GM18873 (cell line): Measurements from ENCODE around the gene ABHD13.
A peak's percentile ranks its signal among the peaks of the same experiment; 100 is the strongest.
"Not testable (repeated sequence)": the region's sequence is repeated elsewhere in the genome, so short reads cannot be mapped to it uniquely, and the experiment has no call there.

Experiments
- ATAC-seq: cut with Tn5 transposase; IDR thresholded peaks from one replicate; pipeline ENCODE4 v1.9.1; 2021; ENCODE audit warnings: mild to moderate bottlenecking, moderate library complexity, moderate number of reproducible peaks; ENCODE audit not compliant: unreplicated experiment, low FRiP score

Gene ABHD13

GRCh38 chr13:108223687-108224503 lies 5.7 kb downstream of the ABHD13 start:
- ATAC-seq = no peak

DNA sequence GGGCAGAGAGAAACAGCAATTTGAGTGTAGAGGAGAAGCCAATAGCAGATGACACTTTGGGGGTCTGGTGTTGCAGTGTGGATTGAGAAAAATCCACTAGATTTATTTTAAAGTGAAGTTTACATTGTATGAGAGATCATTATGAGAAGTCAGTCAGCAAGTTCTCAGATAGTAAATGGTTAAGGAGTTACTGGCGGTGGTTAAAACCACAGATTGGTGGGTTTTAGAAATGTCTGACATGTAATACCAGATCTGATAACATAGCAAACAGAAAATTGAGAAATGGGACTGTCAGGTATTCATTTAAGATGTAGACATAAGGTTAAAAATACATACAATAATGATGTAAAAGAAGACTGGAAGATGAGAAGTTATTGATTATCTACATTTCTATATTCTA lies 7.2 kb downstream of the ABHD13 start:
- ATAC-seq = peak; percentile 67

DNA sequence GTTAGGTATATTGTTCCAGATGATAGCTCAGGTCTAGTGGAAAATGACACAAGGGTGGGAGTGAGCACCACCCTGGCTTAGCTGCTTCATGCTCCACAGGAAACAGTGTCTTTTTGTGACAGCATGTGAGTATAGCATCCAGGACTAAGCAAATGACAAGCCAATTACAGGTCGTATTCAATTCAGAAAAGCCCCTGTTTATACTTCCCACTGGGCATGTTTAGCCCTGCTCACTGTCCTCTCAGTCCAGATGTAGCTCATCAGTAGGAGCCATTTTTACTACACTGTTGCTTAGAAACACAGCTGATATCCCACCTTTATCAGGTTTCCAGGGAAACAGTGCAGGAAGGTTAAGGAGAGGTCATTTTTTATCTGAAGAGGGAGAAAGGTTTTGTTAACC lies 8.0 kb downstream of the ABHD13 start:
- ATAC-seq = peak; percentile 14

GRCh38 chr13:108227651-108228272 lies 9.6 kb downstream of the ABHD13 start:
- ATAC-seq = no peak

- ATAC-seq = no peak
Measured at GRCh38 chr13:108230377-108230776, 12.2 kb downstream of the ABHD13 start.

DNA sequence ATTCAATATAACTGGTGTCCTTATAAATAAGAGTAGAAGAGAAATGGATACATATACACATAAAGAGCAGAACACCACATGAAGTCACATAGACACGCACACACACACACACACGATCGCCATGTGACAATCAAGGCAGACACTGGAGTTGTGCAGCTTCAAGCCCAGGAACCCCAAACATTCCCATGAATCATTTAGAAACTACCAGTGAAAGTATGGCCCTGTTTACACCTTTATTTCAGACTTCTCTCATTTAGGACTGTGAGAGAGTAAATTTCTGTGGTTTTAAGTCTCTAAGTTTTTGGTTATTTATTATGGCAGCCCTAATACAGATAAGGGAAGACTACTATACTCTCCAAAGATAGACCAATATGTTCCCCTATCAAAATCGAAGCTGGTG lies 31.0 kb downstream of the ABHD13 start:
- no peak for ATAC-seq

- ATAC-seq = no peak
Measured at GRCh38 chr13:108257248-108257647, 39.1 kb downstream of the ABHD13 start.

GRCh38 chr13:108263621-108264355 lies 45.6 kb downstream of the ABHD13 start:
- ATAC-seq = no peak

DNA sequence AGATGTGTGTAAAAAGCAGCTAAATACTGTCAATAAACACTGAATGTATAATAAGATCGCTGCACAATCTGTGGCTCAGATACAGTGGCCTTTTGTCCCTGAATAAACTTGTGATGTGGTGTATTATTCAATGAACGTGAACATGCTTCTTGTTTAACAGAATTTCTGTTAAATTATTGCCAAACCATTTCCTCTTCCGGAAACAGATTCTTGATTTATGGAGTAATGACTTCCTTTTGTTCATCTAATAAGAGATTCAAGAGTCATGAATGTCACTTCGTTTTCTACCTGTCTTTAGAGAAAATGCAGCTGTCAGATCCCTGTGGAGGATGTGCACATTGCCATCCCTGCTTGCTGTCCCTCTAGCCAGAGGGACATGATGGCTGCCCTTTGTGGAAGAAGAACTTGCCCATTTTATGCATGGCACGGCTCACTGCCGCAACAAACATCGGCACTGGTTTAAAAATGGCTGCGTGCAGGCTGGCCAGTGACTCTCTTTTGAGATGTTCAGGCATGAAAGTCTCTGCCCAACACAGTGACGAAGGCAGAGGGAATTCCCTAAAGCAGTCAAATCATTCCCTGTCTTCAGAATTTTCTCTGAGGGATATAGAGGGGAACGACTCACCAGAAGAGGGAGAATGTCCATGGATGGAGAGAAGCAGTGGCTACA lies 48.3 kb downstream of the ABHD13 start:
- no peak for ATAC-seq

DNA sequence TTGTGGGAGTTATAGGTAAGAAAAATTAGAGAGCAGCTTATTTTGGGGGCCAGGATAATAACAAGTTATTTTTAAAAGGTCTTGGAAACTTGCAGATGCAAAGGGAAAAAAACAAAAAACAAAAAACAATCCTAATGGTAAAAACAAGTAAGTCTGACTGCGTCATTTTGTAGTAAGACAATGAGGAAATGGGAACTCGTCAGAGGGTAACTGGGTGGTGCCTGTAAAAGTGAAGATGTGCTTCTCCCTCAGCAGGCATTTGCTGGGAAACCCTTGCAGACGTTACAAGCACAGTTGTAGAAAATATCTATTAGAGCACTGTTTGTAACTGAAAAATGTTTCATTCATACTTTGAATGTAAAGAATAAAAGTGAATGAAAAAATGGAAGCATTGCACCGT lies 49.2 kb downstream of the ABHD13 start:
- ATAC-seq = no peak

GRCh38 chr13:108267855-108268254 lies 49.7 kb downstream of the ABHD13 start:
- ATAC-seq = not testable (repeated sequence)

GRCh38 chr13:108268466-108269112 lies 50.4 kb downstream of the ABHD13 start:
- ATAC-seq = no peak

DNA sequence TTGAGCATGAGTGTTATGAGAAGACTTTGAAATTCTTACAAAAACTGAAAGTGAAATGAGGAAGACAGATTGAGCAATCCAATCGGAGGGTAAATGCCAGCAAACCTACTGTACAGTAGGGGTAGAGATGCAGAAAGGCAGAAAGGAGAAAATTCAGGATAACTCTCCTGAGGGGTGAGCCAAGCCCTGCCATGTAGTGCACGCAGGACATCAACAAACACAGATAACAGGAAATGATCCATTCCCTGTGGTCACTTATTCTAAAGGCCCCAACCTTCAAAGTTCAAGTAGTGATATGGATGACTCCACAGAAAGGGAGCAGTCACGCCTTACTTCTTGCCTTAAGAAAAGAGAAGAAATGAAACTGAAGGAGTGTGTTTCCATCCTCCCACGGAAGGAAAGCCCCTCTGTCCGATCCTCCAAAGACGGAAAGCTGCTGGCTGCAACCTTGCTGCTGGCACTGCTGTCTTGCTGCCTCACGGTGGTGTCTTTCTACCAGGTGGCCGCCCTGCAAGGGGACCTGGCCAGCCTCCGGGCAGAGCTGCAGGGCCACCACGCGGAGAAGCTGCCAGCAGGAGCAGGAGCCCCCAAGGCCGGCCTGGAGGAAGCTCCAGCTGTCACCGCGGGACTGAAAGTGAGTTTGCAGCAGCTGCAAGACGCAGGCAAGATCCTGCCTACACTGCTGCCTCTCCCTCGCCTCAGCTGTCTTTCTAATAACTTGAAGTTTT lies 51.6 kb downstream of the ABHD13 start, which contains the start of gene TNFSF13B:
TNFSF13B (plus strand) TSS at position 118 of the 728 bp plus-strand sequence; CDS start at position 296, 178 bp downstream.
- ATAC-seq = peak; percentile 64

- no peak for ATAC-seq
Measured at GRCh38 chr13:108270442-108270841, 52.2 kb downstream of the ABHD13 start.

GRCh38 chr13:108272333-108272732 lies 54.1 kb downstream of the ABHD13 start:
- ATAC-seq = no peak

DNA sequence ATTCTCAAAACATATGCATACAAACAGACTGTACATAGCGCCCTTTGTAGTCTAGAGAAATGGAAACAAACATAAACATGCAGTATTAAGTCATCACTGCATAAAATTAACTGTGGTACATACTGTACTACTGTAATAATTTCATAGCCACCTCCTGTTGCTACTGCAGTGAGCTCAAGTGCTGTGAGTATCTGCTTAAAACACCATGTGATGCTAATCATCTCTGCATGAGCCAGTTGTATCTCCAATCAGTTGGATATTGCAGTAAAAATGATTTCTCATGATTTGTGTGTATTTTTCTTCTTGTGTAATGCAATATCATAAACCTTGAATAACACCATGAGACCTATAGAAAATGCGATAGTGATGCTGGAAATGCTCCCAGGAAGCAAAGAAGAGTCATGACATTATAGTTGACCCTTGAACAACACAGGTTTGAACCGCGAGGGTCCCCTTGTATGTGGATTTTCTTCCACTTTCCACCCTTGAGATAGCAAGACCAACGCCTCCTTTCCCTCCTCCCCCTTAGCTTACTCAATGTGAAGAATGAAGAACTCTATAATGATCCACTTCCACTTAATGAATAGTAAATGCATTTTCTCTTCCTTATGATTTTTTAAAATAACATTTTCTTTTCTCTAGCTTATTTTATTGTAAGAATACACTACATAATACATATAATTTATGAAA lies 55.4 kb downstream of the ABHD13 start:
- ATAC-seq = no peak

- ATAC-seq = no peak
Measured at GRCh38 chr13:108274718-108275117, 56.5 kb downstream of the ABHD13 start.

GRCh38 chr13:108276060-108276459 lies 57.9 kb downstream of the ABHD13 start:
- no peak for ATAC-seq

- ATAC-seq = no peak
Measured at GRCh38 chr13:108278466-108278865, 60.3 kb downstream of the ABHD13 start.
